ENCODE measurements around the gene PSMG3. TPM values are rescaled to one million over a fixed set of nuclear protein-coding genes. Genes with fewer than 3 reads are reported as not detected.

The PSMG3 gene
- total and polyA plus RNA-seq, 8 donors = 19.8 to 31.2 (median 25.1) TPM

DNA sequence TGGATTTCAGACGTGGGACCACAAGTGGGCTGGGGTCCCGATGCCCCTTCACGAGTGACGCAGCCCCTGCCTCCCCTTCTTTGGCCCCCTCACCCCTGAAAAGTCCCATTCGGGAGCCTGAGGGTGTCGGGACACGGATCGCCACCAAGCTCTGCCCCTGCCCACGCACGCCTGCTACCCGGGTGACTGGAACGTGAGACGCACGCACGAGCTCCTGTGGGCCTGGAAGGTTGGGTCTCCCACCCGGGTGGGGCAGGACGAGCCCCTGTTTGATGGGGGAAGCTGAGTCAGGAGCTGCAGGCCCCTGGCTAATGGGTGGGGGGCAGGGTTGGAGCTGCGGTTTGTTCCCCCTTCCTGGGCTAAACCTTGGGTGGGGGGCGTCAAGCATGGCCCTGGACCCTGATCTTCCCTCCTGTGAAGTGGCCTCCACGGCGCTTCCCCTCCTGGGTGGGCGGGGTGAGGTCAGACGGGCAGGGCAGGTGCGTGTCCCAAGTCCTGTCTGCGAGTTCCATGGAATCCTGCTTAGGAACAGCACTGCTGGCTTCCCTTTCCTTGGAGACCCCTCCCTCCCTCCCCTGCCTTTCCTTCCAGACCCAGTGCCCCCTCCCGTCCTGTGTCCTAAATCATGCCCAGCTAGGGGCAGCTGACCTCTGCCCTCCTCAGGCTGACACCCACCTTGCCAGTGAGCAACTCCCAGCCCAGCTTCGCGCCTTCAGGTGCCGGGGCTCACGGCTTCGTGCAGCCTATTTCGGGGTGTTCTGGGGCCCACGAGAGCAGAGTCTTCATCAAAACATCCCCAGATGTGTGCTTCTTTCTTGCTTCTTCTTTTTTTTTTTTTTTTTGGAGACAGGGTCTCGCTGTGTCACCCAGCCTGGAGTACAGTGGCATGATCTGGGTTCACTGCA is 8.5 kb downstream of the PSMG3 start:
- DNase-seq = peak in 1 of 4 donors; percentile 60
- no peaks in the 10 kb centered on the region for H3K4me1 ChIP-seq
- H3K36me3 ChIP-seq = peaks cover 0 to 13% of the 10 kb centered on the region in 2 donors
- no peak overlapping the region for H3K4me3 ChIP-seq
- H3K9me3 ChIP-seq = no peaks in the 10 kb centered on the region
- TF ChIP-seq, protein P1, sequence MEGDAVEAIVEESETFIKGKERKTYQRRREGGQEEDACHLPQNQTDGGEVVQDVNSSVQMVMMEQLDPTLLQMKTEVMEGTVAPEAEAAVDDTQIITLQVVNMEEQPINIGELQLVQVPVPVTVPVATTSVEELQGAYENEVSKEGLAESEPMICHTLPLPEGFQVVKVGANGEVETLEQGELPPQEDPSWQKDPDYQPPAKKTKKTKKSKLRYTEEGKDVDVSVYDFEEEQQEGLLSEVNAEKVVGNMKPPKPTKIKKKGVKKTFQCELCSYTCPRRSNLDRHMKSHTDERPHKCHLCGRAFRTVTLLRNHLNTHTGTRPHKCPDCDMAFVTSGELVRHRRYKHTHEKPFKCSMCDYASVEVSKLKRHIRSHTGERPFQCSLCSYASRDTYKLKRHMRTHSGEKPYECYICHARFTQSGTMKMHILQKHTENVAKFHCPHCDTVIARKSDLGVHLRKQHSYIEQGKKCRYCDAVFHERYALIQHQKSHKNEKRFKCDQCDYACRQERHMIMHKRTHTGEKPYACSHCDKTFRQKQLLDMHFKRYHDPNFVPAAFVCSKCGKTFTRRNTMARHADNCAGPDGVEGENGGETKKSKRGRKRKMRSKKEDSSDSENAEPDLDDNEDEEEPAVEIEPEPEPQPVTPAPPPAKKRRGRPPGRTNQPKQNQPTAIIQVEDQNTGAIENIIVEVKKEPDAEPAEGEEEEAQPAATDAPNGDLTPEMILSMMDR (IDR thresholded peaks at IDR 0.05) = no peak
- H3K27me3 ChIP-seq = peaks cover 0 to 5% of the 10 kb centered on the region in 2 donors
- ATAC-seq = no peak
- H3K27ac ChIP-seq = no peak overlapping the region
- intact Hi-C loops (cut with DNase I) = no loop called here

DNA sequence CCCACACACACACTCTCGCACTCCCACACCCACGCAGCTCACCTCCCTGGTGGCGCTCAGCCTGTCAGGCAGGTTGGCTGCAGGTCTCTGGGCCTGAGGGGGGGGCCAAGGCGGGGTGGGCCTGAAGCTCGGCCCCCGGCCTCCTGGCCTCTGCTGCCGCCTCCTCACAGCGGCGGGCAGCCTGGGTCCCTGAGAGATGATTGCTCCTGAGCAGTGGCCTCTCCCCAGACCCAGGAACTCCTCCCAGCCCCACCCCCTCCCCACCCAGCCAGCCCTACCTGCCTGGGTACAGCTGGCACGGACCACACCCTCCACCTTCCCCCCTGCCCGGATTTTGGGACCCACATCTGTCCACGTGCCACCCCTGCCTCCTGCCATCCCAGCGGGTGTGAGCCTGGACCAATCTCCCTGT is 9.2 kb downstream of the PSMG3 start:
- Histone ChIP-seq H3K9me3 (no peaks in the 10 kb centered on the region), H3K27me3 (peaks cover 0 to 5% of the 10 kb centered on the region in 2 donors), H3K4me3 (no peak overlapping the region), H3K4me1 (peaks cover 3 to 4% of the 10 kb centered on the region in 2 donors), H3K27ac (no peak overlapping the region), H3K36me3 (peaks cover 0 to 7% of the 10 kb centered on the region in 2 donors)
- intact Hi-C loops (cut with DNase I) = no loop called here
- ATAC-seq = no peak
- peak in 1 of 4 donors; percentile 58 for DNase-seq
- TF ChIP-seq, protein P1 (IDR thresholded peaks at IDR 0.05) = no peak

DNA sequence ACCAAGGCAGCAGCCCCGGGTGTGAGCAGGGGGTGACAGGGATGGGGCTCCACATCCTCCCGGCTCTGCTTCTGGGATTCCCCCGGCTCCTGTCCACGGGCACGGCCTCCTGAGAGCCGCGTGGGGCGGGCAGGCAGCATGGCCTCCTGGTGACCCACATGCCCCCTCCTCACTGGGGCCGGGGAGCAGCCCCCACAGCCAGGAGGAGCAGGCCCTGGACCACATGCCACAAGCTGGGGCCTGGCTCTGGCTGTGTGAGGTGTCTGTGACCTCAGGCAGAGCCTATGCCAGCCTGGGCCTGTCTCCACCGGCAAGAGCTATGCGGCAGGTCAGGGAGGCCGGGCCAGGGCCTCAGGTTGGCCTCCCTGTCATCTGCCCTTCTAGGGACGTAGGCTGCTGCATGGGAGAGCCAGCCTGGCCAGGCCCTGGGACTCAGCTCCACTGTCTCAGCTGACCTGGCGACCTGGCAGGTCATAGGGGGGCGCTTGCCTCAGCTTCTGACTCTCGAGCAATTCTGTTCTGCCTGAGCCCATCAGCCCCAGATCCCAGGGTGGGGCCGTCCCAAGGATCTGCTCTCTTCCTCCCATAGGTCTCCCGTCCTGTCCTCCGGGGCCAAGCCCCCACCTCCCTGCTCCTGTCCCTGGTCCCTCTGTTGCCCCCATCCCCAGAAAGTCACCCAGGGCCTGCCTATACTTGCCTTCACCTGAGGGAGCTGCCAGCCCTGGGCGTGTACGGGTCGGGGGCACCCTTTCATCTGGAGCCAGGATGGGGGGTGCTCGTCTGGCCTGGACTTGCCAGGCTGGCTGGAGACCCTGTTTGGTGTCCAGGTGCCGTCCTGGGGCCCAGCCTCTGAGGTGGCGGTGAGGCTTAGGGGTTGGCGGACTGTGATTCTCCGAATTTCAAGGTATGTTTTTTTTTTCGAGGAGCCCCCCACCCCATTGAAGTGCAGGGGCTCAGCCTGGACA is 9.9 kb downstream of the PSMG3 start:
- peaks cover 0 to 5% of the 10 kb centered on the region in 2 donors for H3K27me3 ChIP-seq
- DNase-seq (peak in 1 of 4 donors; percentile 70), ATAC-seq (no peak)
- H3K4me3 ChIP-seq = no peak overlapping the region
- TF ChIP-seq, protein P1 (IDR thresholded peaks at IDR 0.05) = no peak
- H3K27ac ChIP-seq = no peak overlapping the region
- H3K36me3 ChIP-seq = no peaks in the 10 kb centered on the region
- H3K4me1 ChIP-seq = peaks cover 5 to 9% of the 10 kb centered on the region in 2 donors
- no peaks in the 10 kb centered on the region for H3K9me3 ChIP-seq
- intact Hi-C loops (cut with DNase I) = no loop called here

DNA sequence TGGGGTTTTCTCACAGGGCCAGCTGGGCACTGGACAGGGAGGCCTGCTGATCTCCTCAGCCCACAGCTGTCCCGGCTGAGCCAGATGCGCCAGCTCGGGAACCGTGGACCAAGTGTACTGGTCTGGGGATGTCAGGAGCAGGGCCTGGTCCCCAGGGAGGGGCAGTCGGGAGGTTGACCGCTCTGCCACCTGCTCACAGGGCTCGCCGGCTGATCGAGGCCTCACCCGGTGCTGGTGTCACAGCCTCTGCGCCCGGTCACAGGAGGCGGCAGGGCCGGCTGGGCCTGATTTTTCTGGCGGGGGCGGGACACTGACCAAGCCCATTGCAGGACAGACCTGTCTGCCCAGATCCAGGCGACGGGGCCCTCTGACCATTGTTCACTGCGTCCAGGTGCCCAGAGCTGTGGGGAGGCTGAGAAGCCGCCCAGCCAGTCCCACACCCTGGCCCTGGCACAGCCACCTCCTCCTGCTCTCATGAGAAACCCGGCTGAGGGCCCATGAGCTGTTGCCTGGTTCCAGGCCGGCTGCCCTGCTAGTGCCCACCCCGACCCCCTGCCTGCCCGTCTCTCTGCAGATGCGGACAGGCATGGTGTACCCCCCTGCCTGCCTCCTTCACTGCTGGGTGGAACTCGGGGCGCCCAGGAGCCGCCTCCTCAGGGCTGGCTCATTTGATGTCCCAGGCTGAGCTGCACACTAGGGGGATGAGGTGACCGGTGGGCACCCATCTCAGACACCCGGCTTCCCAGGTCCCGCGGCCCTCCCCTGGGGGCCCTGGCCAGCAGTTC is 10.8 kb downstream of the PSMG3 start:
- H3K27ac ChIP-seq = no peak overlapping the region

More for the DNA sequence above, 10.8 kb downstream of the PSMG3 start:
- no peak for ATAC-seq
- peaks cover 5 to 9% of the 10 kb centered on the region in 2 donors for H3K4me1 ChIP-seq
- TF ChIP-seq, protein P1 (IDR thresholded peaks at IDR 0.05) = no peak
- H3K36me3 ChIP-seq = no peaks in the 10 kb centered on the region
- DNase-seq = peak in 2 of 4 donors; percentile 47 to 72
- peaks cover 0 to 5% of the 10 kb centered on the region in 2 donors for H3K27me3 ChIP-seq
- no peak overlapping the region for H3K4me3 ChIP-seq
- intact Hi-C loops (cut with DNase I) = no loop called here
- H3K9me3 ChIP-seq = no peaks in the 10 kb centered on the region
